Loucy (cell line): ENCODE results near the gene LRRC10B.

ENCODE experiments used
- H2AFZ ChIP-seq: fragments of 200-600 bp; sonication (generic); 2 replicates; pipeline ENCODE4 v1.6.0; 2016; ENCODE audit warnings: antibody characterized with exemption, mild to moderate bottlenecking, low read length, moderate library complexity
- H3F3A ChIP-seq: fragments of 200-600 bp; 2 replicates; pipeline ENCODE4 v1.6.0; 2016; ENCODE audit warnings: antibody characterized with exemption, low read depth, mild to moderate bottlenecking
- H3K27me3 ChIP-seq: fragments of 200-600 bp; sonication (generic); 2 replicates; pipeline ENCODE4 v1.6.1; 2014; ENCODE audit warnings: low read length, mild to moderate bottlenecking; ENCODE audit not compliant: insufficient read depth, poor library complexity, severe bottlenecking
- H3K36me3 ChIP-seq: fragments of 200-600 bp; sonication (generic); 2 replicates; pipeline ENCODE4 v1.6.1; 2016; ENCODE audit warnings: low read length; ENCODE audit not compliant: insufficient read depth
- H3K4me1 ChIP-seq: fragments of 200-600 bp; sonication (generic); 2 replicates; pipeline ENCODE4 v1.5.1; 2014; ENCODE audit warnings: low read length, mild to moderate bottlenecking; ENCODE audit not compliant: insufficient read depth, poor library complexity, severe bottlenecking
- H3K4me2 ChIP-seq: fragments of 200-600 bp; sonication (generic); 2 replicates; pipeline ENCODE4 v1.6.0; 2014; ENCODE audit warnings: antibody characterized with exemption, low read length, low read depth, mild to moderate bottlenecking; ENCODE audit not compliant: poor library complexity, severe bottlenecking
- H3K4me3 ChIP-seq: fragments of 200-600 bp; sonication (generic); 2 replicates; pipeline ENCODE4 v1.5.1; 2014; ENCODE audit warnings: low read length, mild to moderate bottlenecking, mixed read lengths; ENCODE audit not compliant: poor library complexity, severe bottlenecking
- H3K79me2 ChIP-seq: fragments of 200-600 bp; sonication (generic); 2 replicates; pipeline ENCODE4 v1.6.1; 2014; ENCODE audit warnings: low read length; ENCODE audit not compliant: insufficient read depth
- H3K9ac ChIP-seq: fragments of 200-600 bp; sonication (generic); 2 replicates; pipeline ENCODE4 v1.6.0; 2014; ENCODE audit warnings: mild to moderate bottlenecking, low read depth, low read length, moderate library complexity; ENCODE audit not compliant: poor library complexity, severe bottlenecking
- H3K9me2 ChIP-seq: fragments of 200-600 bp; sonication (generic); replicated peaks from 2 replicates; pipeline ENCODE4 v1.6.1; 2016; ENCODE audit warnings: low read depth, low read length, mixed read lengths
- H3K9me3 ChIP-seq: fragments of 200-600 bp; sonication (generic); 2 replicates; pipeline ENCODE4 v1.6.1; 2014; ENCODE audit warnings: mild to moderate bottlenecking, antibody characterized with exemption, low read length, low read depth; ENCODE audit not compliant: insufficient read depth
- H4K20me1 ChIP-seq: fragments of 200-600 bp; sonication (generic); 2 replicates; pipeline ENCODE4 v1.6.0; 2014; ENCODE audit warnings: antibody characterized with exemption, low read length, mild to moderate bottlenecking; ENCODE audit not compliant: insufficient read depth, poor library complexity, severe bottlenecking
- CTCF ChIP-seq: fragments of 200-600 bp; sonication (generic); conservative IDR thresholded peaks from 2 replicates; pipeline ENCODE4 v1.5.1; 2014; ENCODE audit warnings: mild to moderate bottlenecking, antibody characterized with exemption, low read length
- EZH2phosphoT487 ChIP-seq: fragments of 200-600 bp; IDR thresholded peaks from 2 replicates; pipeline ENCODE4 v1.6.1; 2018; ENCODE audit warnings: antibody characterized with exemption, mild to moderate bottlenecking, moderate library complexity, borderline replicate concordance

LRRC10B gene

GRCh38 chr11:61539006-61539405, 30.5 kb downstream of the LRRC10B start:
- Histone ChIP-seq H3K4me2 (no peak overlapping the region), H4K20me1 (no peaks in the 10 kb centered on the region), H3K79me2 (no peaks in the 10 kb centered on the region), H3K9ac (no peak overlapping the region), H2AFZ (no peak overlapping the region), H3K9me3 (no peaks in the 10 kb centered on the region), H3K27me3 (no peaks in the 10 kb centered on the region), H3K9me2 (no peaks in the 10 kb centered on the region), H3K36me3 (no peaks in the 10 kb centered on the region), H3K4me1 (peaks cover 9% of the 10 kb centered on the region), H3F3A (no peaks in the 10 kb centered on the region), H3K4me3 (no peak overlapping the region)
- TF ChIP-seq EZH2phosphoT487 (no peak), CTCF (no peak)

GRCh38 chr11:61539831-61540357, 31.3 kb downstream of the LRRC10B start:
- no peak overlapping the region for H3K4me3 ChIP-seq
- no peaks in the 10 kb centered on the region for H3K79me2 ChIP-seq
- H3K9ac ChIP-seq = no peak overlapping the region
- no peaks in the 10 kb centered on the region for H3K36me3 ChIP-seq
- no peaks in the 10 kb centered on the region for H3K27me3 ChIP-seq
- H4K20me1 ChIP-seq = no peaks in the 10 kb centered on the region
- TF ChIP-seq EZH2phosphoT487 = no peak
- no peak for TF ChIP-seq CTCF
- H3K9me2 ChIP-seq = no peaks in the 10 kb centered on the region
- H3F3A ChIP-seq = no peaks in the 10 kb centered on the region
- H3K9me3 ChIP-seq = no peaks in the 10 kb centered on the region
- no peak overlapping the region for H2AFZ ChIP-seq
- peaks cover 9% of the 10 kb centered on the region for H3K4me1 ChIP-seq
- no peak overlapping the region for H3K4me2 ChIP-seq

DNA sequence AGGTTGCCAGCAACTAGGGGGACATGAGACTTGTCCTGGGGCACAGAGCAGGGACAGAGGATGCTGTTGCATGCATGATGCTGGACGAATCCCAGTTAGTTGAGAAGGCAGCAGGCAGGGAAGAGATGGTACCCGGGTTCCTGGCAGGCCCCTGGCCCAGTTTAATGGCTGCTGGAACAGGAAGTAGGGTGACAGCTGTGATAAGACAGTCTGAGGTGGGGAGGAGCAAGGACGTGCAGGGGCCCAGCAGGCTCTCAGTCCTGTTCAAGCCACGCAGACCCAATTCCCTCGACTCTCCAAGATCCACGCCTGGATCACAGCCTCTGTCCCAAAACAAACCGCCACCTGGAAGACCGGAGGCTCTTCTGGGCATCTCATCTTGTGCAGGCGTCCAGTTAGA, 32.0 kb downstream of the LRRC10B start:
- H4K20me1 ChIP-seq = no peaks in the 10 kb centered on the region
- no peaks in the 10 kb centered on the region for H3K79me2 ChIP-seq
- H3K9me3 ChIP-seq = no peaks in the 10 kb centered on the region
- no peak overlapping the region for H3K9ac ChIP-seq
- no peaks in the 10 kb centered on the region for H3K27me3 ChIP-seq
- H3K4me1 ChIP-seq = peaks cover 9% of the 10 kb centered on the region
- no peak overlapping the region for H3K4me2 ChIP-seq
- TF ChIP-seq EZH2phosphoT487 (no peak), CTCF (no peak)
- no peak overlapping the region for H2AFZ ChIP-seq
- no peaks in the 10 kb centered on the region for H3K9me2 ChIP-seq
- H3K36me3 ChIP-seq = no peaks in the 10 kb centered on the region
- H3K4me3 ChIP-seq = no peak overlapping the region
- no peaks in the 10 kb centered on the region for H3F3A ChIP-seq
